HL-60 (cell line): ENCODE results near the gene RAB3C.
"Not testable (repeated sequence)": the region's sequence is repeated elsewhere in the genome, so short reads cannot be mapped to it uniquely, and the experiment has no call there.

Experiments used
- DNase-seq, 2 experiments: peaks; one replicate each; pipeline ENCODE4 v3.0.0-alpha.2; 2010 to 2020; ENCODE audit warnings: low read depth in 1 of 2, low spot score in 1 of 2
- H3K27ac ChIP-seq: fragments of 250-450 bp; sonication (Bioruptor Pico); replicated peaks from 2 replicates; pipeline ENCODE4 v1.5.1; 2020; ENCODE audit warnings: mild to moderate bottlenecking, moderate library complexity
- H3K27me3 ChIP-seq: fragments of 250-450 bp; sonication (Bioruptor Pico); 2 replicates; pipeline ENCODE4 v1.5.1; 2021; ENCODE audit warnings: mild to moderate bottlenecking, moderate library complexity; ENCODE audit not compliant: insufficient read depth, poor library complexity, severe bottlenecking
- H3K4me3 ChIP-seq: replicated peaks from 2 replicates; pipeline ENCODE4 v1.5.1; 2011; ENCODE audit warnings: mild to moderate bottlenecking, control low read depth, low read length; ENCODE audit not compliant: insufficient read depth
- GABPA ChIP-seq: IDR thresholded peaks from 2 replicates; pipeline ENCODE4 v1.6.1; 2012; ENCODE audit warnings: low read depth
- POLR2AphosphoS5 ChIP-seq: IDR thresholded peaks from 2 replicates; pipeline ENCODE4 v1.6.1; 2012; ENCODE audit warnings: low read depth
- SPI1 ChIP-seq: IDR thresholded peaks from 2 replicates; pipeline ENCODE4 v1.6.1; 2012; ENCODE audit warnings: low read depth, mild to moderate bottlenecking, borderline replicate concordance
- TF ChIP-seq, protein P1 (sequence below): IDR thresholded peaks from one replicate; pipeline ENCODE4 v1.5.1; 2011; ENCODE audit warnings: low read length, control low read depth, inconsistent platforms; ENCODE audit not compliant: insufficient read depth
- TF ChIP-seq, protein P2 (sequence below): IDR thresholded peaks from 2 replicates; pipeline ENCODE4 v1.6.1; 2012; ENCODE audit warnings: low read depth; ENCODE audit not compliant: insufficient replicate concordance

RAB3C gene

DNA sequence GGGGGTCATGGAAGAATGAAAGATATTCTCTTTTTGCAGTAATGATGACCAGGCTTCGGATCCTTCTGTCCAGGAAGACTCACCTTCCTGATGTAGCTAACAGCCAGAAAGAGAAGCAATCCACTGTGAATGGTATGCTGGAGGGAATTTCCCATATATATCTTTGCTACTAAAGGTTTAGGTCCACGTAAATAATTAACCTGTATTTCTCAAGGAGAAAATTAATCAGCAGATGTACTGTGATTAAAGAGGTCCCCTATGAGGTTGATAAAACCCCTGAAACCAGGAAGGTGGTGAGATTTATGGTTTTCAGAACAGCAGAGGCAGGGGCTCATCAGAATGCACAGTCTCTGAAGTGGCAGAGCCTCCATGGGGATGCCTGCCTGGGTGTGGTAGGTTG lies 11.4 kb upstream of the RAB3C start:
- H3K27me3 ChIP-seq: no peaks in the 10 kb centered on the region
- DNase-seq: no peak
- H3K27ac ChIP-seq: no peak overlapping the region
- H3K4me3 ChIP-seq: no peak overlapping the region
- TF ChIP-seq, protein P1, sequence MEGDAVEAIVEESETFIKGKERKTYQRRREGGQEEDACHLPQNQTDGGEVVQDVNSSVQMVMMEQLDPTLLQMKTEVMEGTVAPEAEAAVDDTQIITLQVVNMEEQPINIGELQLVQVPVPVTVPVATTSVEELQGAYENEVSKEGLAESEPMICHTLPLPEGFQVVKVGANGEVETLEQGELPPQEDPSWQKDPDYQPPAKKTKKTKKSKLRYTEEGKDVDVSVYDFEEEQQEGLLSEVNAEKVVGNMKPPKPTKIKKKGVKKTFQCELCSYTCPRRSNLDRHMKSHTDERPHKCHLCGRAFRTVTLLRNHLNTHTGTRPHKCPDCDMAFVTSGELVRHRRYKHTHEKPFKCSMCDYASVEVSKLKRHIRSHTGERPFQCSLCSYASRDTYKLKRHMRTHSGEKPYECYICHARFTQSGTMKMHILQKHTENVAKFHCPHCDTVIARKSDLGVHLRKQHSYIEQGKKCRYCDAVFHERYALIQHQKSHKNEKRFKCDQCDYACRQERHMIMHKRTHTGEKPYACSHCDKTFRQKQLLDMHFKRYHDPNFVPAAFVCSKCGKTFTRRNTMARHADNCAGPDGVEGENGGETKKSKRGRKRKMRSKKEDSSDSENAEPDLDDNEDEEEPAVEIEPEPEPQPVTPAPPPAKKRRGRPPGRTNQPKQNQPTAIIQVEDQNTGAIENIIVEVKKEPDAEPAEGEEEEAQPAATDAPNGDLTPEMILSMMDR: no peak
- TF ChIP-seq POLR2AphosphoS5: no peak
- no peak for TF ChIP-seq SPI1
- no peak for TF ChIP-seq GABPA
- TF ChIP-seq, protein P2, sequence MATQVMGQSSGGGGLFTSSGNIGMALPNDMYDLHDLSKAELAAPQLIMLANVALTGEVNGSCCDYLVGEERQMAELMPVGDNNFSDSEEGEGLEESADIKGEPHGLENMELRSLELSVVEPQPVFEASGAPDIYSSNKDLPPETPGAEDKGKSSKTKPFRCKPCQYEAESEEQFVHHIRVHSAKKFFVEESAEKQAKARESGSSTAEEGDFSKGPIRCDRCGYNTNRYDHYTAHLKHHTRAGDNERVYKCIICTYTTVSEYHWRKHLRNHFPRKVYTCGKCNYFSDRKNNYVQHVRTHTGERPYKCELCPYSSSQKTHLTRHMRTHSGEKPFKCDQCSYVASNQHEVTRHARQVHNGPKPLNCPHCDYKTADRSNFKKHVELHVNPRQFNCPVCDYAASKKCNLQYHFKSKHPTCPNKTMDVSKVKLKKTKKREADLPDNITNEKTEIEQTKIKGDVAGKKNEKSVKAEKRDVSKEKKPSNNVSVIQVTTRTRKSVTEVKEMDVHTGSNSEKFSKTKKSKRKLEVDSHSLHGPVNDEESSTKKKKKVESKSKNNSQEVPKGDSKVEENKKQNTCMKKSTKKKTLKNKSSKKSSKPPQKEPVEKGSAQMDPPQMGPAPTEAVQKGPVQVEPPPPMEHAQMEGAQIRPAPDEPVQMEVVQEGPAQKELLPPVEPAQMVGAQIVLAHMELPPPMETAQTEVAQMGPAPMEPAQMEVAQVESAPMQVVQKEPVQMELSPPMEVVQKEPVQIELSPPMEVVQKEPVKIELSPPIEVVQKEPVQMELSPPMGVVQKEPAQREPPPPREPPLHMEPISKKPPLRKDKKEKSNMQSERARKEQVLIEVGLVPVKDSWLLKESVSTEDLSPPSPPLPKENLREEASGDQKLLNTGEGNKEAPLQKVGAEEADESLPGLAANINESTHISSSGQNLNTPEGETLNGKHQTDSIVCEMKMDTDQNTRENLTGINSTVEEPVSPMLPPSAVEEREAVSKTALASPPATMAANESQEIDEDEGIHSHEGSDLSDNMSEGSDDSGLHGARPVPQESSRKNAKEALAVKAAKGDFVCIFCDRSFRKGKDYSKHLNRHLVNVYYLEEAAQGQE: no peak

DNA sequence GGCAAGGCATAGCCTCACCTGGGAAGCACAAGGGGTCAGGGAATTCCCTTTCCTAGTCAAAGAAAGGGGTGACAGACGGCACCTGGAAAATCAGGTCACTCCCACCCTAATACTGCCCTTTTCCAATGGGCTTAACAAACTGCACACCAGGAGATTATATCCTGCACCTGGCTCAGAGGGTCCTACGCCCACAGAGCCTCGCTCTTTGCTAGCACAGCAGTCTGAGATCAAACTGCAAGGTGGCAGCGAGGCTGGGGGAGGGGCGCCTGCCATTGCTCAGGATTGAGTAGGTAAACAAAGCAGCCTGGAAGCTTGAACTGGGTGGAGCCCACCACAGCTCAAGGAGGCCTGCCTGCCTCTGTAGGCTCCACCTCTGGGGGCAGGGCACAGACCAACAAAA lies 9.9 kb upstream of the RAB3C start:
- not testable (repeated sequence) for DNase-seq, H3K27me3 ChIP-seq, H3K27ac ChIP-seq, H3K4me3 ChIP-seq

DNA sequence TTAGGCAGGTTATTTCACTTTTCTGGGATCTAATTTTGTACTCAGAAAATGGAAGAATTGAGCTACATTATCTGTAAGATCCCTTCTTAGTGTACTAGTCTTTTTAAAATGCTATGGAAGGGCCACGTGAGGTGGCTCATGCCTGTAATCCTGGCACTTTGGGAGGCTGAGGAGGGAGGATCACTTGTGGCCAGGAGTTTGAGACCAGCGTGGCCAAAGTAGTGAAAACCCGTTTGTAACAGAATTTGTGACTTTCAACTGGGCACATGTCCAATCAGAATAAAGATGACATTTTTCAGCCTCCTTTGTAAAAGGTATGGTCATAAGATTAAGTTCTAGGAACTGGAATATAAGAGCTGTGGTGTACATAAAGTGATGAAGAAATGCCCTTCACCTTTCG lies 3.1 kb upstream of the RAB3C start:
- no peak for DNase-seq
- Histone ChIP-seq H3K27ac (no peak overlapping the region), H3K27me3 (no peaks in the 10 kb centered on the region), H3K4me3 (no peak overlapping the region)
- TF ChIP-seq GABPA (no peak), POLR2AphosphoS5 (no peak), SPI1 (no peak)
- TF ChIP-seq, protein P1: no peak
- TF ChIP-seq, protein P2: no peak

DNA sequence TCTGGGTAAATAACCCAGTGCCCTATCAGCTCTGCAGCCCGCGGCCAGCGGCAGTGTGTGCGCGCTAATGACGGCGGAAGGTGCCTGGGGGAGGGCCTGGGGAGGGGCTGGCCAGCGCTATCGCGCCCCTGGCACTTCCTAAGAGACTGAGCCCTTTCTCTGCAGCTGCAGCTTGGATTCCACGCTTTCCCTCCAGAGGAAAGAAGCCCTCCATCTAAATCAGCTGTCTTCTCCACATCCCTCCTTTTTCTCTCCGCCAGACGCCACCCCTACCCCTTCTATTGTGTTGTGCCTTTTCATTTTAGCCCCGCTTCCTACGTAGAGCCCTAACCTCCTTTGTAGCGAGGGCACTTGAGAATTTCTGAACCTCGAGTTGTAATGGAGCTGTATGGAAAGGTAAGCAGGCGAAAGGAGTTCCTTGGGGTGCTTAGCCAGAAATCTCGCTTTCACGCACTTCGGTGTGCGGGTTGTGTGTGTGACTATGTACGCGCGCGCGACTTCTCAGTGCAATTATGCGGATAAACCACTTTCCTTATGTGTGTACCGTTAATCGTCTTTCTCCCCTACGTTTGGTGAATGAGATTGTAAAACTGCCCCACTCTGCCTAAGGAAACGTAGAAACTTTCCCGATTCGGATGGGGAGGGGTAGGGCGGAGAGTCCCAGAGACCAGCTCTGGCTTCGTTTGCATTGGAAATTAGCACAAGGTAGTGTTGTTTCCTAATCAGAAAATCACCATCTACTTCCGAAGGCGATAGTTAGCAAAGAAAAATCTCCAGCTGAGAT lies 664 bp upstream of the RAB3C start:
- Histone ChIP-seq H3K27me3 (no peaks in the 10 kb centered on the region), H3K4me3 (peak overlapping the region; percentile 70), H3K27ac (peak overlapping the region; percentile 36; the same call in 1 of the 2 replicates)
- DNase-seq: peak in 1 of 2 experiments; percentile 62
- TF ChIP-seq SPI1 (no peak), POLR2AphosphoS5 (no peak), GABPA (no peak)
- TF ChIP-seq, protein P2: no peak
- TF ChIP-seq, protein P1: no peak
